HepG2 (cell line): ENCODE results near the gene ARHGEF3. TPM values are rescaled to one million over a fixed set of nuclear protein-coding genes. Genes with fewer than 3 reads are reported as not detected.

Experiments
- ATAC-seq: fragments of 200-7000 bp; cut with Tn5 transposase; 3 replicates; pipeline ENCODE4 v1.9.1; 2020; ENCODE audit warnings: mild to moderate bottlenecking, moderate library complexity
- BruUV-seq: library from RNA; stranded (reverse); fragments of 400-500 nt; replicated peaks from 2 replicates; lab custom pipeline; 2021; lab: Mats Ljungman, UMichigan
- CTCF ChIA-PET: fragments of 300-600 bp; formaldehyde crosslinking; extraction: SDS; loops from one replicate; lab custom pipeline; 2021; ENCODE audit warnings: low total read pairs, inconsistent platforms, low intra/inter-chr PET ratio; lab: Yijun Ruan, JAX
- POLR2A ChIA-PET: fragments of 350-600 bp; sonication (Branson Sonifier 250); formaldehyde crosslinking; loops from one replicate; lab custom pipeline; 2020; ENCODE audit warnings: antibody characterized with exemption, inconsistent platforms; lab: Yijun Ruan, JAX
- DNase-seq: peaks from one replicate; pipeline ENCODE4 v3.0.0-alpha.2; 2015; ENCODE audit warnings: low spot score
- FAIRE-seq: peaks from 3 replicates; lab custom pipeline; 2011; peaks lifted over from hg19 to GRCh38; lab: Jason Lieb, UNC
- H2AFZ ChIP-seq: one replicate; pipeline ENCODE4 v1.6.1; 2011; ENCODE audit warnings: low read length, inconsistent platforms
- H3K27ac ChIP-seq: fragments of 300-600 bp; 3 replicates; pipeline ENCODE4 v1.8.0; 2011; ENCODE audit warnings: mixed run types, mild to moderate bottlenecking, mixed read lengths, low read length, inconsistent platforms; ENCODE audit not compliant: insufficient read depth; ENCODE audit errors: extremely low read length
- H3K27me3 ChIP-seq, 2 experiments: fragments of 200-600 bp in 1 of 2; 2 replicates in 1 of 2; 3 replicates in 1 of 2; pipeline versions ENCODE4 v1.6.0 to v1.8.0; 2011; ENCODE audit warnings: low read length in 2 of 2, mild to moderate bottlenecking in 2 of 2, moderate library complexity in 2 of 2, inconsistent platforms in 1 of 2; ENCODE audit not compliant: insufficient read depth in 2 of 2, control insufficient read depth in 1 of 2
- H3K36me3 ChIP-seq, 2 experiments: fragments of 200-600 bp in 1 of 2; replicated peaks in 1 of 2; 2 replicates in 1 of 2; 3 replicates in 1 of 2; pipeline versions ENCODE4 v1.5.1 to v1.8.0; 2011; ENCODE audit warnings: low read length in 2 of 2, inconsistent platforms in 1 of 2; ENCODE audit not compliant: insufficient read depth in 2 of 2, control insufficient read depth in 1 of 2
- H3K4me1 ChIP-seq: 2 replicates; pipeline ENCODE4 v1.5.1; 2012; ENCODE audit warnings: low read length, inconsistent platforms; ENCODE audit not compliant: insufficient read depth
- H3K4me2 ChIP-seq: 2 replicates; pipeline ENCODE4 v1.6.0; 2011; ENCODE audit warnings: low read depth, low read length, inconsistent platforms
- H3K4me3 ChIP-seq, 3 experiments: fragments of 200-600 bp in 1 of 3; sonication (generic), shearing (Covaris generic) in 1 of 3; replicated peaks in 1 of 3; 2 replicates each; pipeline ENCODE4 v1.5.1; 2011 to 2016; ENCODE audit warnings: low read length in 3 of 3, inconsistent platforms in 2 of 3, low read depth in 2 of 3, mild to moderate bottlenecking in 2 of 3, control low read depth in 1 of 3, mixed read lengths in 1 of 3; ENCODE audit not compliant: insufficient read depth in 1 of 3
- H3K79me2 ChIP-seq: one replicate; pipeline ENCODE4 v1.6.1; 2011; ENCODE audit warnings: low read length, inconsistent platforms; ENCODE audit not compliant: insufficient read depth
- H3K9ac ChIP-seq: 2 replicates; pipeline ENCODE4 v1.6.0; 2011; ENCODE audit warnings: mild to moderate bottlenecking, low read depth, low read length, inconsistent platforms; ENCODE audit not compliant: insufficient read depth
- H3K9me3 ChIP-seq: 2 replicates; pipeline ENCODE4 v1.5.1; 2012; ENCODE audit warnings: mild to moderate bottlenecking, low read length
- H4K20me1 ChIP-seq: 2 replicates; pipeline ENCODE4 v1.6.0; 2011; ENCODE audit warnings: inconsistent platforms, mild to moderate bottlenecking, low read length, moderate library complexity; ENCODE audit not compliant: insufficient read depth
- CBX2 ChIP-seq, 2 experiments: fragments of 200-600 bp in 1 of 2; sonication (generic); formaldehyde crosslinking in 1 of 2; IDR thresholded peaks; 2 replicates each; pipeline versions ENCODE4 v1.7.0 to v1.8.1; 2018 to 2022; ENCODE audit warnings: low read depth in 2 of 2, low read length in 1 of 2, mild to moderate bottlenecking in 1 of 2, missing genetic modification reagents in 1 of 2
- CCAR2 ChIP-seq: fragments of 200-400 bp; formaldehyde crosslinking; optimal IDR thresholded peaks from 2 replicates; pipeline ENCODE3; 2018; ENCODE audit warnings: low read depth, mild to moderate bottlenecking, low read length, moderate library complexity
- CSRNP1 ChIP-seq: sonication (generic); formaldehyde crosslinking; IDR thresholded peaks from 2 replicates; pipeline ENCODE4 v1.8.1; 2023; ENCODE audit warnings: mild to moderate bottlenecking, missing genetic modification reagents
- DBP ChIP-seq: sonication (generic); formaldehyde crosslinking; IDR thresholded peaks from 2 replicates; pipeline ENCODE4 v1.4.0; 2020; ENCODE audit warnings: missing genetic modification reagents; ENCODE audit errors: not compliant biosample characterization
- NFE2L1 ChIP-seq: sonication (generic); formaldehyde crosslinking; IDR thresholded peaks from 2 replicates; pipeline ENCODE4 v1.4.0; 2020; ENCODE audit warnings: missing genetic modification reagents, mild to moderate bottlenecking, borderline replicate concordance
- PRPF4 ChIP-seq: fragments of 200-400 bp; formaldehyde crosslinking; IDR thresholded peaks from 2 replicates; pipeline ENCODE4 v1.6.1; 2016; ENCODE audit warnings: low read length, low read depth; ENCODE audit not compliant: poor library complexity, severe bottlenecking
- REL ChIP-seq: sonication (generic); formaldehyde crosslinking; conservative IDR thresholded peaks from 2 replicates; pipeline ENCODE4 v1.8.0; 2022; ENCODE audit warnings: mild to moderate bottlenecking, missing genetic modification reagents, moderate library complexity
- SOX5 ChIP-seq: IDR thresholded peaks from 2 replicates; pipeline ENCODE4 v1.6.1; 2016; ENCODE audit warnings: borderline replicate concordance
- TMF1 ChIP-seq: sonication (generic); formaldehyde crosslinking; IDR thresholded peaks from 2 replicates; pipeline ENCODE4 v1.8.1; 2022; ENCODE audit warnings: low read depth, missing genetic modification reagents
- ZBTB39 ChIP-seq: sonication (generic); formaldehyde crosslinking; IDR thresholded peaks from 2 replicates; pipeline ENCODE4 v1.5.0; 2020; ENCODE audit warnings: missing genetic modification reagents
- ZC3H13 ChIP-seq: sonication (generic); formaldehyde crosslinking; IDR thresholded peaks from 2 replicates; pipeline ENCODE4 v1.8.1; 2023; ENCODE audit warnings: mild to moderate bottlenecking, missing genetic modification reagents, moderate library complexity
- ZNF563 ChIP-seq: sonication (generic); formaldehyde crosslinking; IDR thresholded peaks from 2 replicates; pipeline ENCODE4 v1.8.0; 2022; ENCODE audit warnings: mild to moderate bottlenecking, moderate library complexity, missing genetic modification reagents
- ZNF580 ChIP-seq: IDR thresholded peaks from 2 replicates; pipeline ENCODE4 v1.6.1; 2016; ENCODE audit warnings: low read depth, borderline replicate concordance
- ZNF7 ChIP-seq: IDR thresholded peaks from 2 replicates; pipeline ENCODE4 v1.6.1; 2016; ENCODE audit warnings: missing biosample characterization, missing genetic modification reagents
- ZNF737 ChIP-seq: sonication (generic); formaldehyde crosslinking; IDR thresholded peaks from 2 replicates; pipeline ENCODE4 v1.5.0; 2020; ENCODE audit warnings: missing genetic modification reagents, mild to moderate bottlenecking, borderline replicate concordance
- WGBS: methylation state at CpG from one replicate; pipeline ENCODE4 v1.1.6; 2017; ENCODE audit warnings: low lambda C conversion rate; 5-methylcytosine and 5-hydroxymethylcytosine counted together
- in situ Hi-C: cut with HindIII; loops from 2 replicates; pipeline ENCODE4 v1.10.0; 2017; ENCODE audit warnings: low pct_unique_long_range_greater_than_20kb; ENCODE audit not compliant: extremely low pct_ligation_motif_present
- intact Hi-C: fragments of 100-400 bp; cut with micrococcal nuclease; formaldehyde crosslinking; loops from one replicate; pipeline ENCODE4 v1.10.0; 2022; ENCODE audit not compliant: unreplicated experiment
- polyA plus RNA-seq, 8 experiments: library from polyadenylated mRNA; depleted of rRNA in 3 of 8; stranded (reverse) in 7 of 8; unstranded in 1 of 8; fragments of >200 nt; fragmentation: Illumina TruSeq in 4 of 8; extraction: Trizol in 4 of 8; gene quantifications; 2 replicates each; pipeline versions ENCODE4 v1.2.1 to v1.2.3, GENCODE V29; 2011 to 2016; ENCODE audit warnings: low read depth in 4 of 8, missing spikeins in 1 of 8, mixed read lengths in 1 of 8; ENCODE audit not compliant: insufficient read depth in 1 of 8
- total RNA-seq, 5 experiments: library from RNA; depleted of rRNA; stranded (reverse); fragments of >200 nt; fragmentation: Illumina TruSeq; extraction: Trizol; gene quantifications; 2 replicates each; pipeline ENCODE4 v1.2.3, GENCODE V29; 2016; ENCODE audit warnings: low read depth in 1 of 5

Gene ARHGEF3
- total and polyA plus RNA-seq, 2 of the 13 experiments (the other 11 are each of a cell fraction or from before 2014, with no cell fraction given), result 14.8 to 23.1 TPM

- TF ChIP-seq CCAR2, result no peak
- TF ChIP-seq, all 625 proteins: peak for 0
Observed at GRCh38 chr3:56694867-56695683, 106.7 kb downstream of the ARHGEF3 start (continued).

- intact Hi-C loops (no loop called here), in situ Hi-C loops (no loop called here)
- H3K79me2 ChIP-seq, result no peaks in the 10 kb centered on the region
- H3K4me3 ChIP-seq, result no peak overlapping the region
- FAIRE-seq (no peak), DNase-seq (no peak), ATAC-seq (no peak)
- H2AFZ ChIP-seq, result no peak overlapping the region
- H3K9ac ChIP-seq, result no peak overlapping the region
- H4K20me1 ChIP-seq, result no peaks in the 10 kb centered on the region
- ChIA-PET CTCF (no interaction called here), POLR2A (no interaction called here)
- no peaks in the 10 kb centered on the region for H3K9me3 ChIP-seq
- H3K36me3 ChIP-seq, result no peaks in the 10 kb centered on the region
- H3K27me3 ChIP-seq, result no peaks in the 10 kb centered on the region
- no peak overlapping the region for H3K4me2 ChIP-seq
- WGBS, result 28% methylated on average over 3 of the region's 3 CpGs
- peaks cover 5% of the 10 kb centered on the region; the same call in 1 of the 2 replicates for H3K4me1 ChIP-seq
- BruUV-seq, result no TSS peak
- no peak overlapping the region for H3K27ac ChIP-seq
- TF ChIP-seq ZNF563 (CRISPR knock-in tag), result no peak
- no peak for TF ChIP-seq NFE2L1 (CRISPR knock-in tag)
- no peak for TF ChIP-seq REL (CRISPR knock-in tag)
- TF ChIP-seq ZC3H13 (CRISPR knock-in tag), result no peak
- TF ChIP-seq ZNF7 (CRISPR knock-in tag), result no peak
- TF ChIP-seq CCAR2, result no peak
- no peak for TF ChIP-seq ZNF580 (CRISPR knock-in tag)
- TF ChIP-seq ZNF737 (CRISPR knock-in tag), result no peak
- no peak for TF ChIP-seq CBX2 (IDR thresholded peaks at IDR 0.05; ENCODE audit: low read depth, low read length)
- TF ChIP-seq CBX2 (CRISPR knock-in tag; IDR thresholded peaks at IDR 0.05; ENCODE audit: low read depth), result no peak
- TF ChIP-seq ZBTB39 (CRISPR knock-in tag), result no peak
- TF ChIP-seq CSRNP1 (CRISPR knock-in tag), result no peak
- TF ChIP-seq PRPF4, result no peak
- no peak for TF ChIP-seq SOX5 (CRISPR knock-in tag)
- TF ChIP-seq DBP, result no peak
- TF ChIP-seq TMF1 (CRISPR knock-in tag), result no peak
Observed at GRCh38 chr3:56693750-56694149, 108.0 kb downstream of the ARHGEF3 start.
